Activated CD4-positive, alpha-beta T cell treated with anti-CD3 and anti-CD28 coated beads, Interleukin-2, amount 50 U/mL, for 1 hour (primary cell): ENCODE results near the gene PKIG.

Experiments
- DNase-seq: peaks from one replicate; pipeline ENCODE4 v3.0.0-alpha.2; 2020

Gene PKIG

DNA sequence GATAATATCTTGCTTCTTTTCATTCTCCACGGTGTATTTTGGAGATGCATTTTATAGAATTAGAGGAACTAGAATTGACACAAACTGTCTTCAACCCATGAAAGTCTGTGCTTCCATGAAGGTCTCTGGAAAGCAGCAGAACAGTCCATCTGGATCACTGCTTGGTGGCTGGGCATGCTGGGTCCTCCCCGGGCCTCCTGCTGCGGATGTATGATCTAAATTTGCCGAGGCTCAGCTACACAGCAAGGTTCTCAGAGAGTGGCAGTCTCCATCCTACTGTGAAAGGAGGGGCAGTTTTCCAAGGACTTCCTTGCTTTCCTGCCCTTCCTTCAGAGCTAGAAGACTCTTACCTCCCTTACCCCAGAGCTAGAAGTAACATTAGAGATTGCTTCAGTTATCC lies 15.1 kb downstream of the PKIG start:
- no peak for DNase-seq

GRCh38 chr20:44597930-44598329 lies 15.6 kb downstream of the PKIG start:
- no peak for DNase-seq

- no peak for DNase-seq
Observed at GRCh38 chr20:44598423-44599305, 16.3 kb downstream of the PKIG start.

DNA sequence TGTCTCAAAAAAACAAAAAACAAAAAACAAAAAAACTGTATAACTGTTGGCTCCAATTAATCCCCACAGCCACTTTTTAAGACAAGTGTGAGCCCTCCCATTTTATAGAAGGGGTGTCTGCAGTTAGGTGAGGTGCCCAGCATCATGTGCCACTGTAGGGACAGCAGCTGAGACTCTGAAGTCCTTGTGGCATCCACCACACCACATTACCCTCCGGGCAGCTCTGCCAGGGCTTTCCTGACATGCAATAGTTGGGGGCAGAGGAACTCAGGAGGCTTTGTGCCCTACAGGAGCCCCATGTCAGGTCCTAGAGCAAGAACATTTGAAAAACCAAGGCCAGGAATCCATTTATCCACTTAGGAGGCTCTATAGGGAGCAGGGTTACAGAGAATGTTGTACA lies 17.3 kb downstream of the PKIG start:
- no peak for DNase-seq

GRCh38 chr20:44600301-44600700 lies 17.9 kb downstream of the PKIG start:
- no peak for DNase-seq

DNA sequence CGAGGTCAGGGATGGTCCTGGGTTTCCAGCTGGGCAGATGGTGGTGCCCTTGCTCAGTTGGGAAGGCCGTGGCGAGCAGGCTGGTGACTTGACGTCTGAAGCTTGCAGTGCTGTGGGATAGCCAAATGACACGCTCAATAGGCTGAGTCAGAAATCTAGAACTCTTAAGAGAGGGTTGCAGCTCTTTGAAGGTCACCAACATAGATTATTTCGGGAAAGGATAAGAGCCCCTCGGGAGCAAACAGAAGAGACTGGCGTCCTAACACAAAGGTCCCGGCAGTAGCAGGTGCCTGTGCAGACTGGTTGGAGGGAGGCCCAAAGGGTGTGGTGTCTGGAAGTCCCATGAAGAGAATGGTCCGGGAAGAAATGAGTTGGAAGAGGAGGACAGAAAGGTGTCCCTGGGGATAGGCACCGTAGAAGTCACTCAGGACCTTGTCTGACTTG lies 18.4 kb downstream of the PKIG start:
- no peak for DNase-seq

GRCh38 chr20:44601236-44601671 lies 18.9 kb downstream of the PKIG start:
- no peak for DNase-seq

DNA sequence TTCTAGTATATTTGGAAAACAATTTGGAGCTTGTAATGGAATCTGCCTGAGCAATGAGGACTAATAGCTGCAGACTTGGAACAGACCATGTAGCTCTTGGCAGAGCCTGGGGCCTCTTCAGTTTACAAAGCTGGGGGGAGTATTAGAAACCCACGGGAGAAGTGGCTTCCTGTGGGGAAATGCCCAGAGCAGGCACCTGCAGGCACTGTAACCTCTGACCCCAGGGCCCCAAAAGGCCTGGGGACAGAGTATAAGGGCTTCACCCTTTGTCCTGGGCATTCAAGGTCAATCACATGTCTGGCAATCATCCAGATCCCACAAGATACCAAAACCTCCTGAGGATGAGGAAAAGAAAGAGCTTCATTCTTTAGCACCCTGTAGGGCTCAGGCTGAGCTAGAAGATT lies 19.4 kb downstream of the PKIG start:
- no peak for DNase-seq

GRCh38 chr20:44603327-44603726 lies 20.9 kb downstream of the PKIG start:
- DNase-seq: no peak

DNA sequence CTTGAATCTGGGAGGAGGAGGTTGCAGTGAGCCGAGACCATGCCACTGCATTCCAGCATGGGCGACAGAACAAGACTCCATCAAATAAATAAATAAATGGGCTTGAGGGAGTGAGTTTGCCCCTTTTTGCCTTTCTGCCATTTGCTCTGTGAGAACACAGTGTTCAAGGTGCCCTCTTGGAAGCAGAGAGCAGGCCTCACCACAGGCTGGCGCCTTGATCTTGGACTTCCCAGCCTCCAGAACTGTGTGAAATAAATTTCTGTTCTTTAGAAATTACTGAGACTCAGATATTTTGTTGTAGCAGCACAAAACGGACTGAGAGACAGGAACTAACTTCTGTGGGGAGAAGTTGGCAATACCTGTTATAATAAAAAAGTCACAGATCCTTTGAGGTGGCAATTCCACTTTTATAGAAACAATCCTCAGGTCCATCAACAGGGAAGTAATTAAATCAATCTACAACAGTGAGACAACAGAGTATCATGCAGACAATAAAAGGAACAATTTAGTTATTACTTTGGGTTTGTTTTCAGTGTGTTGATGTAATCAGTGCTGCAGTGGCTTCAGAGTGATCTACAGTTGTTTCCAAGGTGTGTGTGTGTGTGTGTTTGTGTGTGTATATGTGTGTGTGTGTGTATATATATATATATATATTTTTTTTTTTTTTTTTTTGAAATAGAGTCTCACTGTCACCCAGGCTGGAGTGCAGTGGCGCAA lies 24.5 kb downstream of the PKIG start:
- DNase-seq: no peak

GRCh38 chr20:44609006-44609515 lies 26.7 kb downstream of the PKIG start:
- no peak for DNase-seq

- peak; percentile 83 for DNase-seq
Observed at GRCh38 chr20:44609516-44610312, 27.3 kb downstream of the PKIG start.

DNA sequence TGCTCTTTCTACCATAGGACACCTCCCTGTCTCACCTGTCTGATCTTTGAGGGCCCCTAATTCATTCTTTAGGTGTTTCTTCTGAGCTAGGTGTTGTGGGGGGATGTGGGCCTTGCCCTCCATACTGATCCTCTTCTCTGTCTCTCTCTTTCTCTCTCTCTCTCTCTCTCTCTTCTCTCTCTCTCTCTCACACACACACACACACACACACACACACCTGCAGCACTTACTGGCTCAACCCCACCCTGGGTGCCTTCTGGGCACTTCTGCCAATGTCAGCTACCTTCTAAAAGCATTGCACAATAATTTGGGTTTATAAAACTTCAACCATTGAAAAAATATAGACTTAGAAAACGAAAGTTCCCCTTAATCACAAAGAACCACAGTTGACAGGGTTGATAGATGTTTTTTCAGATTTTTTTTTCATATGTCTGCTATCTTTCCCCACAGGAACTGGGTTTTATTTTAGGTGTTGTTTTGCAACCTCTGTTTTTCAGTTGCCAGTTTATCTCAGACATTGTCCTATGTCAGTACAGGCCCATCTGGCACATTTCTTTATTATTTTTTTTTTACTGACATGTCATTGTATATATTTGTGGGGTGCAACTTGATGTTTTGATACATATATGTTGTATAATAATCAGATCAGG lies 28.1 kb downstream of the PKIG start:
- peak; percentile 15 for DNase-seq

GRCh38 chr20:44613575-44613974 lies 31.2 kb downstream of the PKIG start:
- DNase-seq: no peak

DNA sequence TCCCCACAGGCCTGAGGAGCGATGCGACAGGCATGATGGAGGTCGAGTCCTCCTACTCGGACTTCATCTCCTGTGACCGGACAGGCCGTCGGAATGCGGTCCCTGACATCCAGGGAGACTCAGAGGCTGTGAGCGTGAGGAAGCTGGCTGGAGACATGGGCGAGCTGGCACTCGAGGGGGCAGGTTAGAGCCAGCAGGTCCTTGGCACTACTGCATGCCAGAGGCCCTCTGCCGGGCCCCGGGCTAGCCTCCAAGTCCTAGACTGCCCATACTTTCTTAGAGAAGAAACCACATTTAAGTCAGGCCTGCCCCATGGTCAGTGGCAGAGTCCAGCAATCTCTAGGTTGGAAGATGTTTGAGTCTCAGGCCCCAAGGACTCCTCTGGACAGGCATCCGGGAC lies 32.1 kb downstream of the PKIG start:
- DNase-seq: no peak

GRCh38 chr20:44615169-44615791 lies 32.9 kb downstream of the PKIG start:
- DNase-seq: no peak

- DNase-seq: no peak
Observed at GRCh38 chr20:44615876-44616603, 33.7 kb downstream of the PKIG start.

GRCh38 chr20:44616604-44616964 lies 34.2 kb downstream of the PKIG start:
- DNase-seq: no peak

GRCh38 chr20:44618318-44618731 lies 35.9 kb downstream of the PKIG start:
- DNase-seq: peak; percentile 42

- DNase-seq: no peak
Observed at GRCh38 chr20:44619294-44619693, 36.9 kb downstream of the PKIG start.

- no peak for DNase-seq
Observed at GRCh38 chr20:44620030-44620429, 37.7 kb downstream of the PKIG start.
